GM12878 (cell line): ENCODE data around the gene RGS18.

Experiments
- BHLHE40 ChIP-seq, 2 experiments: fragments of 450-650 bp in 1 of 2; IDR thresholded peaks; 2 replicates each; pipeline ENCODE4 v1.6.1; 2011 to 2017; ENCODE audit warnings: low read depth in 2 of 2, borderline replicate concordance in 1 of 2, improper control_type of control experiment in 1 of 2, low read length in 1 of 2, mild to moderate bottlenecking in 1 of 2
- CTCF ChIP-seq, 3 experiments: IDR thresholded peaks in 2 of 3; conservative IDR thresholded peaks in 1 of 3; 2 replicates each; pipeline ENCODE4 v1.5.1; 2011; ENCODE audit warnings: low read depth in 3 of 3, low read length in 3 of 3, mild to moderate bottlenecking in 3 of 3, control low read depth in 2 of 3, moderate library complexity in 2 of 3, inconsistent platforms in 1 of 3, mixed read lengths in 1 of 3; ENCODE audit not compliant: control insufficient read depth in 2 of 3, insufficient read depth in 1 of 3; ENCODE audit errors: extremely low read depth in 1 of 3
- E2F8 ChIP-seq: fragments of 450-650 bp; IDR thresholded peaks from 2 replicates; pipeline ENCODE4 v1.6.1; 2018; ENCODE audit warnings: mild to moderate bottlenecking, low read depth, moderate library complexity; ENCODE audit not compliant: partially characterized antibody
- IRF3 ChIP-seq: fragments of 450-650 bp; IDR thresholded peaks from 2 replicates; pipeline ENCODE4 v1.6.1; 2014; ENCODE audit warnings: mild to moderate bottlenecking
- POLR2A ChIP-seq: IDR thresholded peaks from 2 replicates; pipeline ENCODE4 v1.6.1; 2011; ENCODE audit warnings: low read depth, mild to moderate bottlenecking, low read length
- POU2F2 ChIP-seq: IDR thresholded peaks from 3 replicates; pipeline ENCODE4 v1.6.1; 2011; ENCODE audit warnings: low read depth, mild to moderate bottlenecking, low read length, borderline replicate concordance
- RELA ChIP-seq: fragments of 450-650 bp; IDR thresholded peaks from 2 replicates; pipeline ENCODE4 v1.8.0; 2014; ENCODE audit warnings: borderline replicate concordance; ENCODE audit not compliant: partially characterized antibody
- SMARCA5 ChIP-seq: fragments of 450-650 bp; IDR thresholded peaks from 2 replicates; pipeline ENCODE4 v1.6.1; 2017; ENCODE audit warnings: mild to moderate bottlenecking

GRCh38 chr1:192153276-192153675 is 5.0 kb upstream of the RGS18 start:
- TF ChIP-seq POU2F2 = no peak
- no peak for TF ChIP-seq POLR2A
- TF ChIP-seq SMARCA5 = no peak
- no peak for TF ChIP-seq E2F8
- TF ChIP-seq CTCF (IDR thresholded peaks at IDR 0.05 in 2 of 3, conservative IDR thresholded peaks at IDR 0.05 in 1 of 3; ENCODE audit: control insufficient read depth in 2 of 3, extremely low read depth in 1 of 3, insufficient read depth in 1 of 3, low read depth in 3 of 3, low read length in 3 of 3) = no peak
- TF ChIP-seq BHLHE40 (IDR thresholded peaks at IDR 0.05; ENCODE audit: borderline replicate concordance in 1 of 2, low read depth in 2 of 2, low read length in 1 of 2) = no peak
- no peak for TF ChIP-seq RELA
- no peak for TF ChIP-seq IRF3
